Activated B cell treated with CpG ODN at 0.5 μM for 24 hours (primary cell): ENCODE results near the gene MST1R. TPM values are rescaled to one million over a fixed set of nuclear protein-coding genes. Genes with fewer than 3 reads are reported as not detected.

Source experiments
- ATAC-seq: fragments of 200-7000 bp; cut with Tn5 transposase; one replicate; pipeline ENCODE4 v1.10.0; 2021; ENCODE audit warnings: low read depth, mild to moderate bottlenecking, moderate library complexity
- CTCF ChIA-PET: fragments of 350-600 bp; sonication (Branson Sonifier 250); formaldehyde crosslinking; loops from one replicate; lab custom pipeline; 2021; ENCODE audit warnings: antibody characterized with exemption; lab: Charles Lee
- POLR2A ChIA-PET: fragments of 350-600 bp; sonication (Branson Sonifier 250); formaldehyde crosslinking; loops from one replicate; lab custom pipeline; 2021; ENCODE audit warnings: antibody characterized with exemption; lab: Charles Lee
- DNase-seq: peaks from one replicate; pipeline ENCODE4 v3.0.0; 2022
- H3K27ac Mint-ChIP-seq: one replicate; pipeline ENCODE4 v1.8.0; 2020; ENCODE audit warnings: mixed read lengths
- H3K27me3 Mint-ChIP-seq: one replicate; pipeline ENCODE4 v1.8.0; 2021; ENCODE audit warnings: mixed read lengths
- H3K36me3 Mint-ChIP-seq: one replicate; pipeline ENCODE4 v1.8.0; 2021; ENCODE audit warnings: low read depth, mixed read lengths
- H3K4me1 Mint-ChIP-seq: one replicate; pipeline ENCODE4 v1.8.0; 2021; ENCODE audit warnings: mixed read lengths
- H3K4me3 Mint-ChIP-seq: one replicate; pipeline ENCODE4 v1.8.0; 2020; ENCODE audit warnings: mild to moderate bottlenecking, mixed read lengths
- H3K9me3 Mint-ChIP-seq: one replicate; pipeline ENCODE4 v1.8.0; 2020; ENCODE audit warnings: mixed read lengths
- intact Hi-C: fragments of 100-400 bp; cut with micrococcal nuclease; formaldehyde crosslinking; loops from one replicate; pipeline ENCODE4 v1.15.1; 2024
- total RNA-seq: library from RNA; stranded (reverse); gene quantifications from 2 replicates; pipeline ENCODE4 v1.2.3, GENCODE V29; 2022
- TF ChIP-seq, protein P1 (sequence below): fragments of 200-600 bp; IDR thresholded peaks from one replicate; pipeline ENCODE4 v1.8.0; 2022; ENCODE audit warnings: antibody characterized with exemption, mild to moderate bottlenecking

MST1R gene
- total RNA-seq, 1 donor from 2014 or later: 1.6 TPM

GRCh38 chr3:49867400-49867799, 36.3 kb downstream of the MST1R start:
- no peak for DNase-seq
- Mint-ChIP-seq H3K36me3 (no peaks in the 10 kb centered on the region), H3K27me3 (peaks cover 40% of the 10 kb centered on the region), H3K27ac (no peak overlapping the region), H3K4me3 (no peak overlapping the region), H3K4me1 (no peaks in the 10 kb centered on the region), H3K9me3 (no peaks in the 10 kb centered on the region)
- ATAC-seq: no peak
- intact Hi-C loops: no loop called here
- ChIA-PET POLR2A (no interaction called here), CTCF (no interaction called here)
- TF ChIP-seq, protein P1, sequence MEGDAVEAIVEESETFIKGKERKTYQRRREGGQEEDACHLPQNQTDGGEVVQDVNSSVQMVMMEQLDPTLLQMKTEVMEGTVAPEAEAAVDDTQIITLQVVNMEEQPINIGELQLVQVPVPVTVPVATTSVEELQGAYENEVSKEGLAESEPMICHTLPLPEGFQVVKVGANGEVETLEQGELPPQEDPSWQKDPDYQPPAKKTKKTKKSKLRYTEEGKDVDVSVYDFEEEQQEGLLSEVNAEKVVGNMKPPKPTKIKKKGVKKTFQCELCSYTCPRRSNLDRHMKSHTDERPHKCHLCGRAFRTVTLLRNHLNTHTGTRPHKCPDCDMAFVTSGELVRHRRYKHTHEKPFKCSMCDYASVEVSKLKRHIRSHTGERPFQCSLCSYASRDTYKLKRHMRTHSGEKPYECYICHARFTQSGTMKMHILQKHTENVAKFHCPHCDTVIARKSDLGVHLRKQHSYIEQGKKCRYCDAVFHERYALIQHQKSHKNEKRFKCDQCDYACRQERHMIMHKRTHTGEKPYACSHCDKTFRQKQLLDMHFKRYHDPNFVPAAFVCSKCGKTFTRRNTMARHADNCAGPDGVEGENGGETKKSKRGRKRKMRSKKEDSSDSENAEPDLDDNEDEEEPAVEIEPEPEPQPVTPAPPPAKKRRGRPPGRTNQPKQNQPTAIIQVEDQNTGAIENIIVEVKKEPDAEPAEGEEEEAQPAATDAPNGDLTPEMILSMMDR: no peak

- H3K9me3 Mint-ChIP-seq: no peaks in the 10 kb centered on the region
- peaks cover 35% of the 10 kb centered on the region for H3K27me3 Mint-ChIP-seq
- intact Hi-C loops: no loop called here
- ChIA-PET POLR2A (no interaction called here), CTCF (no interaction called here)
- H3K36me3 Mint-ChIP-seq: no peaks in the 10 kb centered on the region
- no peak overlapping the region for H3K27ac Mint-ChIP-seq
- no peak for ATAC-seq
- TF ChIP-seq, protein P1: no peak
- H3K4me1 Mint-ChIP-seq: no peaks in the 10 kb centered on the region
- no peak overlapping the region for H3K4me3 Mint-ChIP-seq
- DNase-seq: no peak
Observed at GRCh38 chr3:49865198-49865784, 38.4 kb downstream of the MST1R start.

- no peak for DNase-seq
- Mint-ChIP-seq H3K36me3 (no peaks in the 10 kb centered on the region), H3K4me3 (no peak overlapping the region), H3K4me1 (no peaks in the 10 kb centered on the region), H3K27ac (no peak overlapping the region), H3K27me3 (peaks cover 34% of the 10 kb centered on the region), H3K9me3 (no peaks in the 10 kb centered on the region)
- POLR2A ChIA-PET: no interaction called here
- ATAC-seq: no peak
- TF ChIP-seq, protein P1: no peak
- CTCF ChIA-PET: no interaction called here
- intact Hi-C loops: no loop called here
Observed at GRCh38 chr3:49864505-49864904, 39.2 kb downstream of the MST1R start.

DNA sequence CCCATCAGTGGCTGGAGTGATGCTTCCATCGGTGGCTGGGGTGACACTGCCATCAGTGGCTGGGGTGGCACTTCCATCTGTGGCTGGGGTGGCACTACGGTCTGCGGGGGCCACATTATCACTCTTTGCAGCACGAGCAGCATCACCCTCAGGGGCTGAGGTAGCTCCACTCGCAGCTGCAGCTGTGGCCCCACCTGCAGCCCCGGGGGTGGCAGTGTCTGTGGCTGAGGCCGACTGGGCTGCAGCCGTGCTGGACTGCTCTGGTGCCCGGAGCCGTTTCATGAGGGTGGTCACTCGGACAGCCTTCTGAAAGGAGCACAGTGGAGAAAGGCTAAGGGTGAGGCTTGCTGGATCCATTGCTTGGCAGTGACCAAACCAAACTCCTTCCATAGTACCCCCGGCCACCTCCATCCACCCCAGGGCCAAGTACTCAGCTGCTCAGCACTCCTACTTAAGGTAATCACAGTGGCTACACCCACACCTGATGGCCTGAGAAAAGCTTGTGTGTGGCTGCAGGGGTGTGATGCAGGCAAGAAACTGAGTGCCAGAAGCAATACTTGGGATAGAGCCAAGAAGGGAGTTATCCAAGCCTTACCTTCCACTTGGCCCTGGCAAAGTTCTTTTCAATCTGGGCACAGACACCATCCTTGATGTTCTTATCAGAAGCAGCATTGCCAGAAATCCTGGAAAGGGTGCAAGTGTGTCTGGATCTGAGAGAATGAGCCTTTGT, 43.9 kb downstream of the MST1R start:
- ChIA-PET POLR2A (no interaction called here), CTCF (interaction anchor here (1.1 kb wide), 1 partner anchor 21 kb away, joined by 3 read pairs; no protein-coding TSS in a partner anchor)
- ATAC-seq (no peak), DNase-seq (no peak)
- Mint-ChIP-seq H3K4me3 (no peak overlapping the region), H3K4me1 (peaks cover 15% of the 10 kb centered on the region), H3K36me3 (peaks cover 3% of the 10 kb centered on the region), H3K9me3 (no peaks in the 10 kb centered on the region), H3K27me3 (peaks cover 14% of the 10 kb centered on the region), H3K27ac (no peak overlapping the region)
- TF ChIP-seq, protein P1: no peak
- intact Hi-C loops: no loop called here
